SK-MEL-5 (cell line): Measurements from ENCODE around the gene DCANP1. TPM values are rescaled to one million over a fixed set of nuclear protein-coding genes. Genes with fewer than 3 reads are reported as not detected.
A peak's percentile ranks its signal among the peaks of the same experiment; 100 is the strongest.

Experiments used
- DNase-seq: peaks from one replicate; pipeline ENCODE4 v3.0.0-alpha.2; 2016; ENCODE audit warnings: low read depth, low spot score
- in situ Hi-C: cut with HindIII; loops from 2 replicates; pipeline ENCODE4 v1.10.0; 2016; ENCODE audit warnings: low sequenced_read_pairs, high pct_unique_total_duplicates, low pct_unique_long_range_greater_than_20kb
- total RNA-seq: library from RNA; depleted of rRNA; stranded (reverse); fragments of >200 nt; shearing (Covaris generic); gene quantifications from 2 replicates; pipeline ENCODE4 v1.2.3, GENCODE V29; 2014

DCANP1 gene
- total RNA-seq, 1 experiment from 2014 or later: not detected

GRCh38 chr5:135465391-135466122 is 18.4 kb upstream of the DCANP1 start:
- in situ Hi-C loops: loop anchor here (25.0 kb wide), 1 partner anchor 372 kb away; the partner anchor contains the start of gene SLC25A48

GRCh38 chr5:135462304-135462703 is 15.2 kb upstream of the DCANP1 start:
- in situ Hi-C loops: loop anchor here (5.0 to 25.0 kb wide), 2 partner anchors 90 to 375 kb away; partner anchors contain the start of gene SLC25A48
- peak; percentile 72 for DNase-seq

More at GRCh38 chr5:135465391-135466122, 18.4 kb upstream of the DCANP1 start:
- no peak for DNase-seq

- DNase-seq: no peak
- in situ Hi-C loops: loop anchor here (5.0 to 25.0 kb wide), 2 partner anchors 91 to 376 kb away; partner anchors contain the start of gene SLC25A48
These were observed 14.5 kb upstream of the DCANP1 start for GRCh38 chr5:135461481-135462151.

GRCh38 chr5:135460246-135461033 is 13.3 kb upstream of the DCANP1 start:
- DNase-seq: no peak
- in situ Hi-C loops: loop anchor here (5.0 to 25.0 kb wide), 2 partner anchors 92 to 377 kb away; partner anchors contain the start of gene SLC25A48

- DNase-seq: no peak
- in situ Hi-C loops: loop anchor here (25.0 kb wide), 1 partner anchor 378 kb away; the partner anchor contains the start of gene SLC25A48
These were observed 11.8 kb upstream of the DCANP1 start for GRCh38 chr5:135458921-135459331.

- in situ Hi-C loops: loop anchor here (25.0 kb wide), 1 partner anchor 379 kb away; the partner anchor contains the start of gene SLC25A48
These were observed 11.2 kb upstream of the DCANP1 start for GRCh38 chr5:135458356-135458755.

GRCh38 chr5:135457424-135458071 is 10.4 kb upstream of the DCANP1 start:
- in situ Hi-C loops: loop anchor here (25.0 kb wide), 1 partner anchor 380 kb away; the partner anchor contains the start of gene SLC25A48
- DNase-seq: peak; percentile 72

More at GRCh38 chr5:135458356-135458755, 11.2 kb upstream of the DCANP1 start:
- no peak for DNase-seq

GRCh38 chr5:135456238-135457099 is 9.3 kb upstream of the DCANP1 start:
- DNase-seq: no peak
- in situ Hi-C loops: loop anchor here (25.0 kb wide), 1 partner anchor 381 kb away; the partner anchor contains the start of gene SLC25A48

GRCh38 chr5:135455876-135456237 is 8.7 kb upstream of the DCANP1 start:
- in situ Hi-C loops: loop anchor here (25.0 kb wide), 1 partner anchor 381 kb away; the partner anchor contains the start of gene SLC25A48
- DNase-seq: no peak

GRCh38 chr5:135454946-135455345 is 7.8 kb upstream of the DCANP1 start:
- no peak for DNase-seq
- in situ Hi-C loops: loop anchor here (25.0 kb wide), 1 partner anchor 382 kb away; the partner anchor contains the start of gene SLC25A48

- in situ Hi-C loops: loop anchor here (25.0 kb wide), 1 partner anchor 384 kb away; the partner anchor contains the start of gene SLC25A48
- no peak for DNase-seq
These were observed 6.5 kb upstream of the DCANP1 start for GRCh38 chr5:135453613-135454012.

GRCh38 chr5:135452321-135453030 is 5.3 kb upstream of the DCANP1 start, which contains the start of gene TIFAB:
Gene TIFAB, minus strand, starts transcription at chr5:135452351. Its CDS starts 2,412 bp downstream, at chr5:135449939.
- no peak for DNase-seq
- in situ Hi-C loops: loop anchor here (25.0 kb wide), 1 partner anchor 385 kb away; the partner anchor contains the start of gene SLC25A48

- in situ Hi-C loops: loop anchor here (25.0 kb wide), 1 partner anchor 386 kb away; the partner anchor contains the start of gene SLC25A48
- no peak for DNase-seq
These were observed 4.6 kb upstream of the DCANP1 start for GRCh38 chr5:135451581-135452320.

- no peak for DNase-seq
These were observed 3.8 kb upstream of the DCANP1 start for GRCh38 chr5:135450952-135451351.

More at GRCh38 chr5:135450952-135451351, 3.8 kb upstream of the DCANP1 start:
- in situ Hi-C loops: loop anchor here (25.0 kb wide), 1 partner anchor 386 kb away; the partner anchor contains the start of gene SLC25A48
